GM19324 (cell line): Measurements from ENCODE around the gene TTN.
"Not testable (repeated sequence)": the region's sequence is repeated elsewhere in the genome, so short reads cannot be mapped to it uniquely, and the experiment has no call there.

Experiments
- ATAC-seq: cut with Tn5 transposase; IDR thresholded peaks from one replicate; pipeline ENCODE4 v1.9.1; 2021; ENCODE audit warnings: mild to moderate bottlenecking, moderate library complexity; ENCODE audit not compliant: unreplicated experiment, low FRiP score

Gene TTN

GRCh38 chr2:178679891-178680290 lies 127.3 kb downstream of the TTN start:
- no peak for ATAC-seq

GRCh38 chr2:178677599-178677998 lies 129.6 kb downstream of the TTN start:
- ATAC-seq = no peak

- ATAC-seq = no peak
Observed at GRCh38 chr2:178676046-178676445, 131.2 kb downstream of the TTN start.

- no peak for ATAC-seq
Observed at GRCh38 chr2:178674122-178674521, 133.1 kb downstream of the TTN start.

GRCh38 chr2:178666458-178666857 lies 140.8 kb downstream of the TTN start:
- ATAC-seq = no peak

- ATAC-seq = not testable (repeated sequence)
Observed at GRCh38 chr2:178658480-178658879, 148.7 kb downstream of the TTN start.

GRCh38 chr2:178650554-178650953 lies 156.7 kb downstream of the TTN start:
- no peak for ATAC-seq

- no peak for ATAC-seq
Observed at GRCh38 chr2:178644919-178645318, 162.3 kb downstream of the TTN start.

GRCh38 chr2:178641498-178641897 lies 165.7 kb downstream of the TTN start:
- ATAC-seq = no peak

GRCh38 chr2:178635897-178636296 lies 171.3 kb downstream of the TTN start:
- no peak for ATAC-seq

- peak; percentile 69 for ATAC-seq
Observed at GRCh38 chr2:178632729-178633128, 174.5 kb downstream of the TTN start.

GRCh38 chr2:178630581-178630980 lies 176.6 kb downstream of the TTN start:
- ATAC-seq = no peak

GRCh38 chr2:178629463-178629862 lies 177.8 kb downstream of the TTN start:
- ATAC-seq = no peak

GRCh38 chr2:178628605-178629004 lies 178.6 kb downstream of the TTN start:
- no peak for ATAC-seq

- no peak for ATAC-seq
Observed at GRCh38 chr2:178627401-178627800, 179.8 kb downstream of the TTN start.

GRCh38 chr2:178615969-178616368 lies 191.3 kb downstream of the TTN start:
- no peak for ATAC-seq

- no peak for ATAC-seq
Observed at GRCh38 chr2:178602901-178603300, 204.3 kb downstream of the TTN start.

GRCh38 chr2:178592655-178593054 lies 214.6 kb downstream of the TTN start:
- no peak for ATAC-seq

GRCh38 chr2:178589335-178589734 lies 217.9 kb downstream of the TTN start:
- ATAC-seq = no peak

- ATAC-seq = no peak
Observed at GRCh38 chr2:178584666-178585065, 222.6 kb downstream of the TTN start.

GRCh38 chr2:178579006-178579405 lies 228.2 kb downstream of the TTN start:
- ATAC-seq = no peak

GRCh38 chr2:178574789-178575188 lies 232.4 kb downstream of the TTN start:
- ATAC-seq = no peak

- no peak for ATAC-seq
Observed at GRCh38 chr2:178568227-178568626, 239.0 kb downstream of the TTN start.
